Stimulated activated CD8-positive, alpha-beta memory T cell treated with anti-CD3 and anti-CD28 coated beads, Interleukin-12 subunit alpha, Interleukin-12 subunit beta, amount 100 ng/mL, for 4 hours (primary cell): ENCODE measurements around the gene DDX20.
"Not testable (repeated sequence)": the region's sequence is repeated elsewhere in the genome, so short reads cannot be mapped to it uniquely, and the experiment has no call there.

Experiments
- DNase-seq: peaks from one replicate; pipeline ENCODE4 v3.0.0-alpha.2; 2020; ENCODE audit warnings: low read depth

The DDX20 gene

DNA sequence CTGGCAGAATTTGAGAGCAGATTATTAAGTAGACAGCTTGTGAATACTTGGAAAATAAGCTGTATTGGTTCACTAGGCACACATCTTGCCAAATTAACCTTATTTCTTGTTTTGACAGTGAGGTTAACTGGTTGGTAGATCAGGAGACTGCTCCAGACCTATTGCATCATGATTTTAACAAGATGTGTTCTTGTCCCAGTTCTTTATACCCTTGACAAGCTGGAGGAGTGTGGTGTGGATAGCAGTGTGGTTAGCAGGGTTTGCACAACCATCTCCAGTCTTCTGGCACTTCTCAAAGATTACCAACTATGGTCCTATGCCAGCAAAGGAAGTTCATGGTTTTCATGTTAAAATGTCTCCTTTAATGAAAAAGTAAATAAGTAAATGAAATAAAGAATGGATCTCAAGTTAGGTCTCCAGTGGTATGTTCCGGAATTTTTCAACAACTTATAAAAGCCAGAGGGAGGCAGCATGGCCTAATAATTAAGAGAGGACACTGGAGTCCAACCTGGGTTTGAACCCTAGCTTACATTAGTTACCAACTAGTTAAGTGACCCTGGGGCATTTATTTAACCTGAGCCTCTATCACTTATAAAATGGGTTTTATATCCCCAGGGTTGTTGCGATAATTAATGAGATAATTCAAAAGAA lies 34.1 kb downstream of the DDX20 start:
- DNase-seq: no peak

- DNase-seq: no peak
These were observed 36.1 kb downstream of the DDX20 start for GRCh38 chr1:111791776-111792175.

- no peak for DNase-seq
These were observed 36.5 kb downstream of the DDX20 start for GRCh38 chr1:111792249-111792648.

DNA sequence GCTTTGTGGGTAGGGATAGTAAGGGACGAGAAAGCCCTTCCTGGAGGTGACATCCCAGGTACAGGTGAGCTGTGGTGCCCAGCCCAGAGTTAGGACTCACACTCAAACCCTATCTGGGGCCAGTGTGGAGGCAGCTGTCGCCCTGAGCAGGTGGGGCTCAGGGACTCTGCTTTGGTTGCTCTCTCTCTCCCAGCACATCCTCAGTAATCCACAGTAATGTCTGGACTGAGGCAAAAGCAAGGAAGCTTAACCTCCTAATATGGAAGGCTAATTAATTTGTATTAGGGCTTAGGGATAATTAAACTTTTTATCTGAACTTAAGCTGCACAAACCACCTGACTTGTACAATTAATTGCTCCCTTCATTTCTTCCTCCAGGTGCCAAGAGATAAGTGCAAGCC lies 38.2 kb downstream of the DDX20 start:
- DNase-seq: no peak

GRCh38 chr1:111795401-111795800 lies 39.7 kb downstream of the DDX20 start:
- DNase-seq: no peak

GRCh38 chr1:111798580-111798979 lies 42.9 kb downstream of the DDX20 start:
- DNase-seq: no peak

DNA sequence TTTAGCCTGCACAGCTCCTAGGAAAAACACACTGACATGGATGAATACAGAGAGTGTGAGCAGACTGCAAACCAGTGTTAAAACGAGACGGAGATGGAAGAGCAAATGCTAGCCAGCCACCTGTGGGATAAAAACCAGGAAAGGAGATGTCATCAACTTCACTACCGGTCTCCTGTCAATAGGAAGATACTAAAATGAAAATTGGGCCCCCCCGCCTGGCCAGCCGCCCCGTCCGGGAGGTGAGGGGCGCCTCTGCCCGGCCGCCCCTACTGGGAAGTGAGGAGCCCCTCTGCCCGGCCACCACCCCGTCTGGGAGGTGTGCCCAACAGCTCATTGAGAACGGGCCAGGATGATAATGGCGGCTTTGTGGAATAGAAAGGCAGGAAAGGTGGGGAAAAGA lies 44.0 kb downstream of the DDX20 start:
- DNase-seq: not testable (repeated sequence)

- no peak for DNase-seq
These were observed 45.6 kb downstream of the DDX20 start for GRCh38 chr1:111801071-111801850.

- no peak for DNase-seq
These were observed 46.4 kb downstream of the DDX20 start for GRCh38 chr1:111802110-111802509.

- no peak for DNase-seq
These were observed 47.3 kb downstream of the DDX20 start for GRCh38 chr1:111802984-111803383.

GRCh38 chr1:111803951-111804350 lies 48.2 kb downstream of the DDX20 start:
- DNase-seq: no peak

GRCh38 chr1:111804776-111805175 lies 49.1 kb downstream of the DDX20 start:
- DNase-seq: no peak

DNA sequence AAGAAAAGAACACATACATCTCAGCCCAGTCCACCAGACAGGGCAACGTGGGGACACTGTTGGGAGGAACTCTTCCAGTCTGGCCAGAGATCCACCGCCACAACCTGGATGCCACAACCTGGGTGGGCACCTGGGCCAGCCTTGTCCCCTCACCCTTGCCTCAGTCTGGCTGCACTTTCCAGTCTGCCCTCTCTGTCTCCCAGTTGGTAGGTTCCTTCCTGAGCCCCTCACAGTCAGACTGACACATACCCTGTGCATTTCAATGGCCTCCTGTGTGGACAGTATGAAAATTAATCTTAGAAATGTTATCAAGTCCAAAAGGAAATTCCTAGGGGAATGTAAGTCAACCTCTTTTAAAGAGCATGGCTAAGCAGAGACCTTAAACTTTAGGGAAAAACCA lies 49.5 kb downstream of the DDX20 start:
- no peak for DNase-seq

- no peak for DNase-seq
These were observed 56.2 kb downstream of the DDX20 start for GRCh38 chr1:111811891-111812290.

GRCh38 chr1:111812306-111812705 lies 56.6 kb downstream of the DDX20 start:
- no peak for DNase-seq

GRCh38 chr1:111813440-111814304 lies 58.0 kb downstream of the DDX20 start:
- DNase-seq: no peak

DNA sequence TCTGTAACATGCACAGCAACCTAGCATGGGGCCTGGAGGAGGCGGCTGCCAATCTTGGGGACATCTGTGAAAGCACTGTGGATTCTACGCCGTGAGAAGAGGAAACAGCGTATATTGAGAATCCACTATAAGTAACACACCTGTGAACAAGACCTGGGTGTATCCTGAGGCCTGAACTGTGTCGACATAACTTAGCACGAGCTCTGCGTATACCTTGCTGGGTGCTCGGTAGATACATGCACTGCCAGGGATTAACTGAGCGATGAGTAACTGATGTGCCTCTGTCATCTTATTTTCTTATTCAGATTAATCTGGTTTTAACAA lies 58.6 kb downstream of the DDX20 start:
- DNase-seq: no peak

DNA sequence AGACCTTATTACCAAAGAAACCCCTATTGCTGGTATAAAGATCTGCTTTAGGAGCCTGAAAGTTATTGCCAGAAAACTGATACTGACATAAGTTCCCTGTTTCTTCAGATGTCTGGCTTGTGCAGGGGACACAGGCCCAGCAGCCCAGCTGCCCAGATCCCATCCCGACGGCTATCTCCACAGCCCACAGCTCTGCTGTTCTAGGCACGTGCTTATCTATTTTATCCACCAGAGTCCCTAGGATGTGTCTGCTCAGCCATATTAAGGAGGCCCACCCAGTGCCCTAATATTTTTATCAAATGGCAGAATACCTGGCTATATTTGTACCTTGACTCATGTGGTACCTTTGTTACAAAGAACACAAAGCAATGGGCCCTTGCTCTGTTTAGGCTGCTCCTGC lies 58.9 kb downstream of the DDX20 start:
- no peak for DNase-seq
